Left ventricle myocardium inferior (tissue), 1 donor: ENCODE data around the gene MACF1. TPM values are rescaled to one million over a fixed set of nuclear protein-coding genes. Genes with fewer than 3 reads are reported as not detected.

Experiments
- DNase-seq: peaks from one replicate; pipeline ENCODE4 v3.0.0-alpha.2; 2020
- H3K27ac ChIP-seq: fragments of 200-600 bp; replicated peaks from 2 replicates; pipeline ENCODE4 v1.8.0; 2021
- H3K27me3 ChIP-seq: fragments of 200-600 bp; 2 replicates; pipeline ENCODE4 v1.8.0; 2021; ENCODE audit warnings: low read depth
- H3K36me3 ChIP-seq: fragments of 200-600 bp; 2 replicates; pipeline ENCODE4 v1.8.0; 2021
- H3K4me1 ChIP-seq: fragments of 200-600 bp; 2 replicates; pipeline ENCODE4 v1.8.0; 2021
- H3K4me3 ChIP-seq: fragments of 200-600 bp; 2 replicates; pipeline ENCODE4 v1.8.0; 2021; ENCODE audit warnings: mild to moderate bottlenecking, moderate library complexity
- H3K9me3 ChIP-seq: fragments of 200-600 bp; replicated peaks from 2 replicates; pipeline ENCODE4 v1.8.0; 2021
- CTCF ChIP-seq: fragments of 200-600 bp; IDR thresholded peaks from 2 replicates; pipeline ENCODE4 v1.8.0; 2021; ENCODE audit warnings: antibody characterized with exemption, mild to moderate bottlenecking, borderline replicate concordance
- intact Hi-C: fragments of 100-400 bp; cut with micrococcal nuclease; formaldehyde crosslinking; loops from one replicate; pipeline ENCODE4 v1.11.0; 2022
- total RNA-seq: library from RNA; stranded (reverse); fragmentation: NEBNext Ultra II Directional; extraction: Animal tissue kit (Norgen Biotek cat#: 25700); gene quantifications from one replicate; pipeline ENCODE4 v1.2.1, GENCODE V29; 2021
- donor health status: DM: no; HTN: yes; CAD: no; lungs with severe emphysema.

Gene MACF1
- total RNA-seq, 1 donor from 2014 or later: 181 TPM

GRCh38 chr1:39270368-39270767, 65.9 kb downstream of the MACF1 start:
- Histone ChIP-seq H3K36me3 (no peaks in the 10 kb centered on the region), H3K4me1 (peaks cover 84% of the 10 kb centered on the region), H3K4me3 (no peak overlapping the region), H3K27me3 (no peaks in the 10 kb centered on the region), H3K27ac (peak overlapping the region; percentile 76), H3K9me3 (no peaks in the 10 kb centered on the region)
- intact Hi-C loops: no loop called here
- TF ChIP-seq CTCF: no peak
- no peak for DNase-seq

- Histone ChIP-seq H3K27ac (peak overlapping the region; percentile 53), H3K4me3 (no peak overlapping the region), H3K27me3 (no peaks in the 10 kb centered on the region), H3K4me1 (peaks cover 75% of the 10 kb centered on the region), H3K9me3 (no peaks in the 10 kb centered on the region), H3K36me3 (no peaks in the 10 kb centered on the region)
- TF ChIP-seq CTCF: no peak
- no peak for DNase-seq
- intact Hi-C loops: no loop called here
These were observed 67.7 kb downstream of the MACF1 start for GRCh38 chr1:39272027-39272797.

GRCh38 chr1:39272798-39273469, 68.4 kb downstream of the MACF1 start:
- H3K27ac ChIP-seq: peak overlapping the region; percentile 53
- intact Hi-C loops: no loop called here
- H3K36me3 ChIP-seq: no peaks in the 10 kb centered on the region
- H3K27me3 ChIP-seq: no peaks in the 10 kb centered on the region
- H3K9me3 ChIP-seq: no peaks in the 10 kb centered on the region
- peaks cover 75% of the 10 kb centered on the region for H3K4me1 ChIP-seq
- H3K4me3 ChIP-seq: no peak overlapping the region
- TF ChIP-seq CTCF: no peak
- DNase-seq: no peak

- no peaks in the 10 kb centered on the region for H3K36me3 ChIP-seq
- intact Hi-C loops: no loop called here
- DNase-seq: no peak
- peaks cover 65% of the 10 kb centered on the region for H3K4me1 ChIP-seq
- TF ChIP-seq CTCF: no peak
- no peaks in the 10 kb centered on the region for H3K9me3 ChIP-seq
- H3K27ac ChIP-seq: no peak overlapping the region
- no peaks in the 10 kb centered on the region for H3K27me3 ChIP-seq
- H3K4me3 ChIP-seq: no peak overlapping the region
These were observed 71.5 kb downstream of the MACF1 start for GRCh38 chr1:39275836-39276507.

- H3K27ac ChIP-seq: no peak overlapping the region
- H3K27me3 ChIP-seq: no peaks in the 10 kb centered on the region
- H3K4me1 ChIP-seq: peaks cover 55% of the 10 kb centered on the region
- intact Hi-C loops: no loop called here
- peaks cover 10% of the 10 kb centered on the region for H3K36me3 ChIP-seq
- TF ChIP-seq CTCF: no peak
- DNase-seq: no peak
- no peaks in the 10 kb centered on the region for H3K9me3 ChIP-seq
- H3K4me3 ChIP-seq: no peak overlapping the region
These were observed 73.4 kb downstream of the MACF1 start for GRCh38 chr1:39277879-39278278.
